Heart right ventricle (tissue), 16 donors: Measurements from ENCODE around the gene ATRN. TPM values are rescaled to one million over a fixed set of nuclear protein-coding genes. Genes with fewer than 3 reads are reported as not detected.

Source experiments
- ATAC-seq, 8 donors: fragments of 200-7000 bp; cut with Tn5 transposase; one replicate each; pipeline ENCODE4 v1.9.1; 2020; ENCODE audit warnings: mild to moderate bottlenecking in 8 of 8, moderate library complexity in 8 of 8, moderate number of reproducible peaks in 1 of 8
- DNase-seq, 2 donors: peaks; one replicate each; pipeline ENCODE4 v3.0.0-alpha.2; 2020
- H3K27ac ChIP-seq, 10 donors: fragments of 200-600 bp; sonication (generic) in 2 of 10; one replicate each; pipeline versions ENCODE4 v1.5.0 to v1.8.0; 2020 to 2022; ENCODE audit warnings: mild to moderate bottlenecking in 3 of 10
- H3K27me3 ChIP-seq, 7 donors: fragments of 200-600 bp; one replicate each; pipeline ENCODE4 v1.8.0; 2021 to 2022; ENCODE audit warnings: mild to moderate bottlenecking in 2 of 7
- H3K36me3 ChIP-seq, 9 donors: fragments of 200-600 bp; sonication (generic) in 1 of 9; one replicate each; pipeline versions ENCODE4 v1.5.0 to v1.8.0; 2020 to 2022; ENCODE audit warnings: mild to moderate bottlenecking in 2 of 9
- H3K4me1 ChIP-seq, 9 donors: fragments of 200-600 bp; sonication (generic) in 1 of 9; one replicate each; pipeline versions ENCODE4 v1.5.0 to v1.8.0; 2020 to 2022; ENCODE audit warnings: mild to moderate bottlenecking in 4 of 9
- H3K4me3 ChIP-seq, 10 donors: fragments of 200-600 bp; sonication (generic) in 2 of 10; one replicate each; pipeline versions ENCODE4 v1.5.0 to v1.8.0; 2020 to 2022; ENCODE audit warnings: mild to moderate bottlenecking in 7 of 10, moderate library complexity in 2 of 10
- H3K9me3 ChIP-seq, 11 donors: fragments of 200-600 bp in 10 of 11; sonication (generic) in 2 of 11; one replicate each; pipeline versions ENCODE4 v1.5.0 to v1.8.0; 2013 to 2022; ENCODE audit warnings: mild to moderate bottlenecking in 2 of 11, control low read depth in 1 of 11, moderate library complexity in 1 of 11
- CTCF ChIP-seq, 9 donors: fragments of 200-600 bp; sonication (generic) in 2 of 9; IDR thresholded peaks; one replicate each; pipeline versions ENCODE4 v1.5.0 to v1.8.0; 2021 to 2022; ENCODE audit warnings: antibody characterized with exemption in 9 of 9, mild to moderate bottlenecking in 5 of 9, moderate library complexity in 1 of 9
- WGBS, 2 donors: extraction: QIAGEN DNeasy Blood & Tissue Kit; methylation state at CpG; one replicate each; pipeline ENCODE4 v1.1.7; 2013; ENCODE audit warnings: inconsistent platforms in 1 of 2; 5-methylcytosine and 5-hydroxymethylcytosine counted together
- intact Hi-C, 10 donors: fragments of 100-400 bp; cut with DNase I; formaldehyde crosslinking; loops; one replicate each; pipeline versions ENCODE4 v1.11.1 to v1.14.2; 2022
- polyA plus RNA-seq, 2 donors: library from polyadenylated mRNA; stranded (reverse); fragments of 200-250 nt; gene quantifications; one replicate each; pipeline ENCODE4 v1.2.3, GENCODE V29; 2013
- total RNA-seq, 10 donors: library from RNA; stranded (reverse); fragmentation: NEBNext Ultra II Directional in 3 of 10; extraction: Animal tissue kit (Norgen Biotek cat#: 25700) in 3 of 10; gene quantifications; one replicate each; pipeline versions ENCODE4 v1.2.1 to v1.2.4, GENCODE V29; 2021 to 2023
- donor health status: Arrhythmogenic right ventricular cardiomyopathy.
- donor health status: ischemic (EF 13 %, LVEDD 7.1; RV severe dilation, severe dysfunction).
- donor health status: healthy with polysubstance abuse.
- donor health status: DM: no; HTN: yes; CAD: no.
- donor health status: DM: no; HTN: no; CAD: no.
- donor health status: ischemic (EF 25% LVEDD 6.9; RV normal size, moderate dysfunction).
- donor health status: ischemic (EF 25% LVEDD 5.7; RV mildly dilated, moderate dysfunction).
- donor health status: healthy.
- donor health status: DM: yes; HTN: yes; CAD: no.
- donor health status: Ischemic cardiomyopathy.
- donor health status: ischemic (EF 35%, LVEDD 5.7; RV mildly dilated, moderate dysfunction).
- donor health status: nonischemic (EF 11% LVEDD 7.7; RV severe dilation, severe dysfunction).
- donor health status: DM: yes; HTN: yes; CAD: no.
- donor health status: PGD.
- donor health status: ischemic (EF 29% LVEDD 5.4; RV normal size, mild dysfunction).
- donor health status: nonischemic (EF 23%, LVEDD 6.1; RV moderate dilation, normal function).

ATRN gene
- total and polyA plus RNA-seq, 12 donors, result 4.6 to 44.0 (median 37.8) TPM

GRCh38 chr20:3456648-3457047 lies 14.2 kb upstream of the ATRN start:
- no peak for ATAC-seq
- Histone ChIP-seq H3K36me3 (no peaks in the 10 kb centered on the region), H3K4me3 (no peak overlapping the region), H3K9me3 (no peaks in the 10 kb centered on the region), H3K27me3 (peaks cover 0 to 8% (median 0%) of the 10 kb centered on the region in 7 donors), H3K27ac (no peak overlapping the region), H3K4me1 (peaks cover 0 to 2% (median 0%) of the 10 kb centered on the region in 9 donors)
- intact Hi-C loops, result no loop called here
- no peak for DNase-seq
- TF ChIP-seq CTCF (IDR thresholded peaks at IDR 0.05), result no peak
- WGBS, 2 donors, result 73 to 74% methylated on average over 4 of the region's 4 CpGs

- H3K9me3 ChIP-seq, result no peaks in the 10 kb centered on the region
- DNase-seq (no peak), ATAC-seq (peak in 7 of 8 donors; percentile 28 to 79 (median 62))
- TF ChIP-seq CTCF (IDR thresholded peaks at IDR 0.05), result no peak
- H3K27me3 ChIP-seq, result peaks cover 0 to 8% (median 0%) of the 10 kb centered on the region in 7 donors
- intact Hi-C loops, result no loop called here
- 48 to 65% methylated on average over 1 of the region's 1 CpG for WGBS, 2 donors
- no peak overlapping the region for H3K4me3 ChIP-seq
- H3K4me1 ChIP-seq, result peaks cover 0 to 2% (median 0%) of the 10 kb centered on the region in 9 donors
- no peak overlapping the region for H3K27ac ChIP-seq
- H3K36me3 ChIP-seq, result no peaks in the 10 kb centered on the region
These were observed 10.9 kb upstream of the ATRN start for GRCh38 chr20:3459881-3460307.

GRCh38 chr20:3461211-3461771 lies 9.5 kb upstream of the ATRN start:
- TF ChIP-seq CTCF (IDR thresholded peaks at IDR 0.05), result no peak
- Histone ChIP-seq H3K9me3 (no peaks in the 10 kb centered on the region), H3K4me1 (peaks cover 0 to 2% (median 0%) of the 10 kb centered on the region in 9 donors), H3K4me3 (no peak overlapping the region), H3K27me3 (peaks cover 0 to 8% (median 0%) of the 10 kb centered on the region in 7 donors), H3K27ac (peak overlapping the region in 1 of 10 donors; percentile 34), H3K36me3 (no peaks in the 10 kb centered on the region)
- DNase-seq, result no peak
- 37 to 41% methylated on average over 12 of the region's 12 CpGs for WGBS, 2 donors
- ATAC-seq, result peak in 3 of 8 donors; percentile 33 to 55 (median 49)
- intact Hi-C loops, result no loop called here

GRCh38 chr20:3461911-3462677 lies 8.7 kb upstream of the ATRN start:
- DNase-seq (no peak), ATAC-seq (no peak)
- intact Hi-C loops, result no loop called here

More at GRCh38 chr20:3461911-3462677, 8.7 kb upstream of the ATRN start:
- Histone ChIP-seq H3K4me3 (no peak overlapping the region), H3K27ac (no peak overlapping the region), H3K9me3 (no peaks in the 10 kb centered on the region), H3K36me3 (no peaks in the 10 kb centered on the region), H3K4me1 (peaks cover 0 to 2% (median 0%) of the 10 kb centered on the region in 9 donors), H3K27me3 (peaks cover 0 to 8% (median 0%) of the 10 kb centered on the region in 7 donors)
- 90 to 91% methylated on average over 11 of the region's 11 CpGs for WGBS, 2 donors
- no peak for TF ChIP-seq CTCF (IDR thresholded peaks at IDR 0.05)
